Loucy (cell line): ENCODE data around the gene BRWD1.

Experiments used
- CTCF ChIP-seq: fragments of 200-600 bp; sonication (generic); conservative IDR thresholded peaks from 2 replicates; pipeline ENCODE4 v1.5.1; 2014; ENCODE audit warnings: mild to moderate bottlenecking, antibody characterized with exemption, low read length
- EZH2phosphoT487 ChIP-seq: fragments of 200-600 bp; IDR thresholded peaks from 2 replicates; pipeline ENCODE4 v1.6.1; 2018; ENCODE audit warnings: antibody characterized with exemption, mild to moderate bottlenecking, moderate library complexity, borderline replicate concordance

- no peak for TF ChIP-seq CTCF
- TF ChIP-seq EZH2phosphoT487 = no peak
These were observed 157.4 kb downstream of the BRWD1 start for GRCh38 chr21:39156024-39156423.
